Glutamatergic neuron (in vitro differentiated cells): ENCODE measurements around the gene FSIP1. TPM values are rescaled to one million over a fixed set of nuclear protein-coding genes. Genes with fewer than 3 reads are reported as not detected.

ENCODE experiments used
- DNase-seq: peaks from one replicate; pipeline ENCODE4 v3.0.0; 2022
- H3K27ac Mint-ChIP-seq: one replicate; pipeline ENCODE4 v1.8.0; 2020; ENCODE audit warnings: mild to moderate bottlenecking, mixed read lengths, inconsistent platforms; ENCODE audit not compliant: unreplicated experiment
- H3K27me3 Mint-ChIP-seq: one replicate; pipeline ENCODE4 v1.8.0; 2020; ENCODE audit warnings: mild to moderate bottlenecking, moderate library complexity, mixed read lengths, inconsistent platforms; ENCODE audit not compliant: unreplicated experiment
- H3K36me3 Mint-ChIP-seq: one replicate; pipeline ENCODE4 v1.8.0; 2020; ENCODE audit warnings: mild to moderate bottlenecking, mixed read lengths, inconsistent platforms; ENCODE audit not compliant: unreplicated experiment
- H3K4me1 Mint-ChIP-seq: one replicate; pipeline ENCODE4 v1.8.0; 2020; ENCODE audit warnings: mild to moderate bottlenecking, low read depth, mixed read lengths, inconsistent platforms; ENCODE audit not compliant: unreplicated experiment
- H3K4me3 Mint-ChIP-seq: one replicate; pipeline ENCODE4 v1.8.0; 2020; ENCODE audit warnings: mild to moderate bottlenecking, mixed read lengths, inconsistent platforms; ENCODE audit not compliant: unreplicated experiment
- H3K9me3 Mint-ChIP-seq: one replicate; pipeline ENCODE4 v1.8.0; 2020; ENCODE audit warnings: mild to moderate bottlenecking, moderate library complexity, mixed read lengths, inconsistent platforms; ENCODE audit not compliant: unreplicated experiment
- total RNA-seq: library from RNA; stranded (reverse); fragmentation: NEBNext Ultra II Directional; extraction: Animal tissue kit (Norgen Biotek cat#: 25700); gene quantifications from one replicate; pipeline ENCODE4 v1.2.1, GENCODE V29; 2021; ENCODE audit not compliant: unreplicated experiment
- TF ChIP-seq, protein P1 (sequence below): fragments of 200-600 bp; sonication (generic); IDR thresholded peaks from one replicate; pipeline ENCODE4 v1.5.0; 2021; ENCODE audit not compliant: partially characterized antibody, unreplicated experiment

FSIP1 gene
- total RNA-seq, 1 donor from 2014 or later: 1.5 TPM

DNA sequence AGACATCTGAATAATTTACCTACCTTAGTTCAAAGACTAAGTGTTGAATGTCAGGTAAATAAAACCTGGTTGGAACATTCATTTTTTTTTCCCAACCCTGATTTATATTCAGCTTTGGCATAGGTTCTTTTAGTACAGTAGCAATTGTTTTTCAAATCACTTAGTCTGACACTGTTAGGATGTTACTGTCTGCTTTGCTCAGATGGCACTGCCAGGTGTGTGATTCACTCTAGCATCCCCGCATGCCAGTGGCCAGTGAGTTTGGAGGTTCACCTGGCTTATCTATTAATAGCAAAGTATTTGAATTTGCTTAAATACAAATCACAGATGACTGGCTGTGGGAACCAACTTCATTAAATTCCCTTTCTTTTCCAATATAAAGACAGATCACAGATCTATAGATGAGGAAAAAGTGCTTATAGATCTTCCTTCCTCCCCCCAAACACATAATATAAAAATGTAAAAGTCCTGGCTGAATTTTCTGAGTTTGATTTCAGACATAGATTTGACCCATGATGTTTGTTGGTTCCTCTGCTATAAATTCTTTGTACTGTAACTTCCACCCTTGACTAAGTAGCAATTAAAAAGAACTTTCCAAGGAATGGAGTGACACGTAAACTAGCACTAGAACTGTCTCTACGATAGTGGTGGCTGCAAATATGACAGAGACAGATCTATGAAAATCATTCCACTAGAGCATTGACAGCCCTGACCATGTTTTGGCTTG, 197.8 kb downstream of the FSIP1 start:
- Mint-ChIP-seq H3K4me3 (no peak overlapping the region), H3K4me1 (peaks cover 16% of the 10 kb centered on the region)

DNA sequence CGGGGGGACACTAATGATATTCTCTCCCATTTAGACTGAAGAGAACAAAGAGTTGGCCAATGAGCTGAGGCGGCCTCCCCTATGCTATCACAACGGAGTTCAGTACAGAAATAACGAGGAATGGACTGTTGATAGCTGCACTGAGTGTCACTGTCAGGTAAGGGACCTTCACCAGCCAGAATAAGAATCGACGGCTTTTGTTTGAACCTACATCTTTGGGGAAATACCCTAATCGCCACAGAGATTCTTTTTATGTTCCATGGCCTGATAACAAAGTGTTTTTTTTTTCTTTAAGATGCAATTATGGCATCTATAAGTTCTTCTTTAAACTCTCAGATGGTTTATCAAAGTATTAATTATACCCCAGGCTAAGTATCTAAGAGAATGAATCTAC, 198.4 kb downstream of the FSIP1 start:
- no peak overlapping the region for H3K27ac Mint-ChIP-seq
- H3K4me3 Mint-ChIP-seq: no peak overlapping the region
- TF ChIP-seq, protein P1, sequence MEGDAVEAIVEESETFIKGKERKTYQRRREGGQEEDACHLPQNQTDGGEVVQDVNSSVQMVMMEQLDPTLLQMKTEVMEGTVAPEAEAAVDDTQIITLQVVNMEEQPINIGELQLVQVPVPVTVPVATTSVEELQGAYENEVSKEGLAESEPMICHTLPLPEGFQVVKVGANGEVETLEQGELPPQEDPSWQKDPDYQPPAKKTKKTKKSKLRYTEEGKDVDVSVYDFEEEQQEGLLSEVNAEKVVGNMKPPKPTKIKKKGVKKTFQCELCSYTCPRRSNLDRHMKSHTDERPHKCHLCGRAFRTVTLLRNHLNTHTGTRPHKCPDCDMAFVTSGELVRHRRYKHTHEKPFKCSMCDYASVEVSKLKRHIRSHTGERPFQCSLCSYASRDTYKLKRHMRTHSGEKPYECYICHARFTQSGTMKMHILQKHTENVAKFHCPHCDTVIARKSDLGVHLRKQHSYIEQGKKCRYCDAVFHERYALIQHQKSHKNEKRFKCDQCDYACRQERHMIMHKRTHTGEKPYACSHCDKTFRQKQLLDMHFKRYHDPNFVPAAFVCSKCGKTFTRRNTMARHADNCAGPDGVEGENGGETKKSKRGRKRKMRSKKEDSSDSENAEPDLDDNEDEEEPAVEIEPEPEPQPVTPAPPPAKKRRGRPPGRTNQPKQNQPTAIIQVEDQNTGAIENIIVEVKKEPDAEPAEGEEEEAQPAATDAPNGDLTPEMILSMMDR: no peak
- peaks cover 12% of the 10 kb centered on the region for H3K27me3 Mint-ChIP-seq
- peaks cover 6% of the 10 kb centered on the region for H3K9me3 Mint-ChIP-seq
- DNase-seq: no peak
- H3K36me3 Mint-ChIP-seq: no peaks in the 10 kb centered on the region
- H3K4me1 Mint-ChIP-seq: peaks cover 21% of the 10 kb centered on the region

More for the DNA sequence above, 197.8 kb downstream of the FSIP1 start:
- Mint-ChIP-seq H3K9me3 (peaks cover 6% of the 10 kb centered on the region), H3K36me3 (no peaks in the 10 kb centered on the region), H3K27me3 (peaks cover 7% of the 10 kb centered on the region), H3K27ac (no peak overlapping the region)
- DNase-seq: no peak
- TF ChIP-seq, protein P1: no peak

DNA sequence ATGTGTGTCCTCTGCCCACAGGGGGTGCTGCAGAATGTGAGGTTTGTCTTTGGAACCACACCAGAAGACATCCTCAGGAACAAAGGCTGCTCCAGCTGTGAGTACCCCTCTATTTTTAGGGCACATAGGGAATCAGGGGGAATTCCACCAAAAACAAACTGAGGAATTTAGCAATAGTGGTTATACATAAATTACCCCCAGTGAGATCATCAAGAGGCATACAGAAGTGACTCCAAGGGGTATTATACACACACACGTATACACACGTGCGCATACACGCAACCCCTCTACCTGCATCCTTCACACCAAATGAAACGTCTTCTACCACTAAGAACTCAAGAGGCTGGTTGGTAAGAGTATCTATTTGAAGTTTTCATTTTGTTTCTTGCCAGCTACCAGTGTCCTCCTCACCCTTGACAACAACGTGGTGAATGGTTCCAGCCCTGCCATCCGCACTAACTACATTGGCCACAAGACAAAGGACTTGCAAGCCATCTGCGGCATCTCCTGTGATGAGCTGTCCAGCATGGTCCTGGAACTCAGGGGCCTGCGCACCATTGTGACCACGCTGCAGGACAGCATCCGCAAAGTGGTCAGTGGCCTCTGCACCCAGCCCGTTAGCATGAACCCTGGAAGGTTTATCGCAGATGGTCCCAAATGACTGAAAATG, 198.9 kb downstream of the FSIP1 start:
- TF ChIP-seq, protein P1: no peak
- no peaks in the 10 kb centered on the region for H3K36me3 Mint-ChIP-seq
- no peak overlapping the region for H3K27ac Mint-ChIP-seq
- no peak for DNase-seq
- peaks cover 21% of the 10 kb centered on the region for H3K4me1 Mint-ChIP-seq
- H3K27me3 Mint-ChIP-seq: peaks cover 14% of the 10 kb centered on the region
- no peak overlapping the region for H3K4me3 Mint-ChIP-seq
- peaks cover 6% of the 10 kb centered on the region for H3K9me3 Mint-ChIP-seq

DNA sequence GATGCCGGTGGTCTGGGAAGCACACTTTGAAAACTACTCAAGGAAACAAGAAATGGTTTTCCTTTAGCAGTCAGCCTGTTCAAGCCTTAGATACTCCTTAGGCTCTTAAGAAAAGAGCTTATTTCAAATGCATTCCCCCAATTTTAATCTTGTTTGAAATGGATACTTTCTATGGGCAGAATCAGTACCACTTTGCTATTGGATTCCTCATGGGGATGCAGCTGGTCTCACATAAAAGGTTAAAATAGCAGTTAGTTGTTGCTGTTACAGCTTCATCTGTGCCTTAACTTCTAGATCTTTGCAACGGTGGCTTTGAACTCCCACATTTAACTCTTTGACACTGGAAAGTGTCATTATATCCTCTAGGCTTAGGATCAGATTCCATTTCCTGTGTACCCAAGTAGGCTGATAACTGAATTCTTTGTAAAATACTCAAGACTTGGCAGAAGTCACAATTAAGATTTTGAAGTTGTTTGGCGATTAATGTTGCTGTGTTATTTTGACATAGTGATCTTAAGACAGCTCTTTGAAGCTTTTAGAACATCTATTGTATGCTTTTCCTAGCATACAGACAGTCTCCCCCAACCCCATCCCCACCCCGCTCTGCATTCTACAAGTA, 199.6 kb downstream of the FSIP1 start:
- Mint-ChIP-seq H3K4me1 (peaks cover 21% of the 10 kb centered on the region), H3K9me3 (peaks cover 6% of the 10 kb centered on the region), H3K27me3 (peaks cover 14% of the 10 kb centered on the region), H3K27ac (no peak overlapping the region), H3K36me3 (no peaks in the 10 kb centered on the region), H3K4me3 (no peak overlapping the region)
- TF ChIP-seq, protein P1: no peak
- no peak for DNase-seq
